WTC11 (cell line): ENCODE measurements around the gene PHLDB3.

Experiments used
- CTCF ChIP-seq: fragments of 200-600 bp; IDR thresholded peaks from 2 replicates; pipeline ENCODE4 v1.8.0; 2022; ENCODE audit warnings: antibody characterized with exemption
- ESRRA ChIP-seq: sonication (generic); formaldehyde crosslinking; IDR thresholded peaks from 2 replicates; pipeline ENCODE4 v1.8.1; 2022; ENCODE audit warnings: mild to moderate bottlenecking, missing genetic modification reagents, borderline replicate concordance
- ZSCAN18 ChIP-seq: fragments of 250-450 bp; sonication (Bioruptor Pico); IDR thresholded peaks from 2 replicates; pipeline ENCODE4 v2.1.2; 2022; ENCODE audit warnings: mild to moderate bottlenecking, moderate library complexity
- TF ChIP-seq, protein P1 (sequence below): sonication (generic); formaldehyde crosslinking; IDR thresholded peaks from 2 replicates; pipeline ENCODE4 v1.8.1; 2022; ENCODE audit warnings: low read depth, mild to moderate bottlenecking, moderate library complexity, missing genetic modification reagents, borderline replicate concordance

GRCh38 chr19:43499042-43499441, 5.5 kb downstream of the PHLDB3 start:
- TF ChIP-seq CTCF: no peak
- TF ChIP-seq ESRRA (CRISPR knock-in tag): no peak
- TF ChIP-seq, protein P1, sequence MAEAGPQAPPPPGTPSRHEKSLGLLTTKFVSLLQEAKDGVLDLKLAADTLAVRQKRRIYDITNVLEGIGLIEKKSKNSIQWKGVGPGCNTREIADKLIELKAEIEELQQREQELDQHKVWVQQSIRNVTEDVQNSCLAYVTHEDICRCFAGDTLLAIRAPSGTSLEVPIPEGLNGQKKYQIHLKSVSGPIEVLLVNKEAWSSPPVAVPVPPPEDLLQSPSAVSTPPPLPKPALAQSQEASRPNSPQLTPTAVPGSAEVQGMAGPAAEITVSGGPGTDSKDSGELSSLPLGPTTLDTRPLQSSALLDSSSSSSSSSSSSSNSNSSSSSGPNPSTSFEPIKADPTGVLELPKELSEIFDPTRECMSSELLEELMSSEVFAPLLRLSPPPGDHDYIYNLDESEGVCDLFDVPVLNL (CRISPR knock-in tag): no peak
- TF ChIP-seq ZSCAN18 (CRISPR knock-in tag): no peak
